Esophagus muscularis mucosa (tissue), 4 donors: ENCODE data around the gene CCR1. TPM values are rescaled to one million over a fixed set of nuclear protein-coding genes. Genes with fewer than 3 reads are reported as not detected.
"Not testable (repeated sequence)": the region's sequence is repeated elsewhere in the genome, so short reads cannot be mapped to it uniquely, and the experiment has no call there.

Experiments
- DNase-seq: peaks from one replicate; pipeline ENCODE4 v3.0.0-alpha.2; 2017; ENCODE audit errors: extremely low spot score
- H3K27ac ChIP-seq, 4 donors: fragments of 200-600 bp; sonication (generic); replicated peaks in 1 of 4; 1 replicate in 3 of 4; 2 replicates in 1 of 4; pipeline ENCODE4 v1.5.1; 2016 to 2019; ENCODE audit warnings: mild to moderate bottlenecking in 1 of 4
- H3K27me3 ChIP-seq, 4 donors: fragments of 200-600 bp; sonication (generic); one replicate each; pipeline versions ENCODE4 v1.5.1 to v1.6.0; 2016 to 2019
- H3K36me3 ChIP-seq, 4 donors: fragments of 200-600 bp; sonication (generic); one replicate each; pipeline ENCODE4 v1.5.1; 2016 to 2019
- H3K4me1 ChIP-seq, 4 donors: fragments of 200-600 bp; sonication (generic); one replicate each; pipeline ENCODE4 v1.5.1; 2016 to 2019
- H3K4me3 ChIP-seq, 4 donors: fragments of 200-600 bp; sonication (generic); 1 replicate in 2 of 4; 2 replicates in 2 of 4; pipeline ENCODE4 v1.5.1; 2016 to 2019; ENCODE audit warnings: mild to moderate bottlenecking in 4 of 4, moderate library complexity in 1 of 4
- H3K9me3 ChIP-seq, 4 donors: fragments of 200-600 bp; sonication (generic); 1 replicate in 3 of 4; 2 replicates in 1 of 4; pipeline ENCODE4 v1.5.1; 2016 to 2019
- EP300 ChIP-seq: sonication (generic); formaldehyde crosslinking; IDR thresholded peaks from one replicate; pipeline ENCODE4 v1.6.1; 2017; ENCODE audit warnings: antibody characterized with exemption
- POLR2A ChIP-seq: fragments of 450-650 bp; IDR thresholded peaks from one replicate; pipeline ENCODE4 v1.6.1; 2017; ENCODE audit warnings: antibody characterized with exemption, moderate library complexity, mild to moderate bottlenecking, low read depth
- POLR2AphosphoS5 ChIP-seq, 2 donors: sonication (generic); formaldehyde crosslinking; IDR thresholded peaks; one replicate each; pipeline ENCODE4 v1.6.1; 2017; ENCODE audit warnings: antibody characterized with exemption in 2 of 2
- WGBS: methylation state at CpG from one replicate; pipeline ENCODE4 v1.1.5; 2018; 5-methylcytosine and 5-hydroxymethylcytosine counted together
- intact Hi-C: fragments of 100-400 bp; cut with DNase I; formaldehyde crosslinking; loops from one replicate; pipeline ENCODE4 v1.15.1; 2023
- total RNA-seq, 4 donors: library from RNA; depleted of rRNA; stranded (reverse); fragments of >200 nt; gene quantifications; one replicate each; pipeline versions ENCODE4 v1.1.0 to v1.2.1, GENCODE V29; 2016
- TF ChIP-seq, protein P1 (sequence below), 3 experiments: fragments of 200-600 bp in 2 of 3; fragments of 450-650 bp in 1 of 3; sonication (generic) in 2 of 3; IDR thresholded peaks; one replicate each; pipeline ENCODE4 v1.5.1; 2017 to 2019; ENCODE audit warnings: antibody characterized with exemption in 3 of 3, mild to moderate bottlenecking in 2 of 3, moderate library complexity in 1 of 3

CCR1 gene
- total RNA-seq, 4 donors from 2014 or later, result 5.3 to 42.1 (median 6.5) TPM

DNA sequence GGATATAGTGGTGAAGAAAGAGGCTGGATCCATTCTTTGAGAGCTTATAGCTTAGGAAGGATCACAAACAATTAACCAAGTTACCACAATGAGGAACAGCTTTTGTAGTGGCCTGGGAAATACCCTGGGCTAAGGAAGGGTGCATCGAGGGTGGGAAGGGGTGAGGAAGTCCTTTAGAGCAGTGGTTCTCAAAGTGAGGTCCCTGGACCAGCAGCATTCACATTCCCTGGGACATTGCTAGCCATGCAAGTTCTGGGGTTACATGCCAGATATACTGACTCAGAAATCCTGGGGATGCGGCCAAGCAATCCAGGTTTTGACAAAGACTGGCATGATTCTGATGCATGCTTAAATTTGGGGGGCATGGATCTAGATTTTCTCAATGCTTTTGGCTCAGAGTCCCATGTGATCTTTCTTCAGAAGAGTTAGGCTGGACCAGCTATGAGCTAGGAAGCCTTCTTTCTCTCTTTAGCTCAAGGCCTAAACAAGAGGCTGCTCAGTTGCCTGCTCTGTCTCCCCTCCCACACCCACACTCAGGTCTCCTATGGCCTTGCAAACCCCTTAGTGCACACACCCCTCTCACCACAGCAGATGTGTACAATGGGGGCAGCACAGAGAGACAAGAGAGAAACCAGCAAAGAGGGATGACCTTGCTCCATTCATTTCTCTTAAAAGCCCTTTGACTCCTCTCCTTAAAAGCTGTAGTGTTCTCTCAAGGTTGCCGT, 1.8 kb upstream of the CCR1 start:
- TF ChIP-seq POLR2A (no peak), POLR2AphosphoS5 (IDR thresholded peaks at IDR 0.05) (no peak)
- TF ChIP-seq, protein P1, sequence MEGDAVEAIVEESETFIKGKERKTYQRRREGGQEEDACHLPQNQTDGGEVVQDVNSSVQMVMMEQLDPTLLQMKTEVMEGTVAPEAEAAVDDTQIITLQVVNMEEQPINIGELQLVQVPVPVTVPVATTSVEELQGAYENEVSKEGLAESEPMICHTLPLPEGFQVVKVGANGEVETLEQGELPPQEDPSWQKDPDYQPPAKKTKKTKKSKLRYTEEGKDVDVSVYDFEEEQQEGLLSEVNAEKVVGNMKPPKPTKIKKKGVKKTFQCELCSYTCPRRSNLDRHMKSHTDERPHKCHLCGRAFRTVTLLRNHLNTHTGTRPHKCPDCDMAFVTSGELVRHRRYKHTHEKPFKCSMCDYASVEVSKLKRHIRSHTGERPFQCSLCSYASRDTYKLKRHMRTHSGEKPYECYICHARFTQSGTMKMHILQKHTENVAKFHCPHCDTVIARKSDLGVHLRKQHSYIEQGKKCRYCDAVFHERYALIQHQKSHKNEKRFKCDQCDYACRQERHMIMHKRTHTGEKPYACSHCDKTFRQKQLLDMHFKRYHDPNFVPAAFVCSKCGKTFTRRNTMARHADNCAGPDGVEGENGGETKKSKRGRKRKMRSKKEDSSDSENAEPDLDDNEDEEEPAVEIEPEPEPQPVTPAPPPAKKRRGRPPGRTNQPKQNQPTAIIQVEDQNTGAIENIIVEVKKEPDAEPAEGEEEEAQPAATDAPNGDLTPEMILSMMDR (IDR thresholded peaks at IDR 0.05), result no peak
- WGBS, result 84% methylated on average over 3 of the region's 3 CpGs
- no peak overlapping the region for H3K4me3 ChIP-seq
- H3K27ac ChIP-seq, result no peak overlapping the region
- DNase-seq, result peak; percentile 84
- H3K9me3 ChIP-seq, result no peaks in the 10 kb centered on the region
- no peaks in the 10 kb centered on the region for H3K4me1 ChIP-seq
- H3K36me3 ChIP-seq, result no peaks in the 10 kb centered on the region
- intact Hi-C loops, result loop anchor here (10.0 kb wide), 1 partner anchor 165 kb away; the partner anchor contains the start of gene CCR5
- peaks cover 0 to 7% (median 0%) of the 10 kb centered on the region in 4 donors for H3K27me3 ChIP-seq

DNA sequence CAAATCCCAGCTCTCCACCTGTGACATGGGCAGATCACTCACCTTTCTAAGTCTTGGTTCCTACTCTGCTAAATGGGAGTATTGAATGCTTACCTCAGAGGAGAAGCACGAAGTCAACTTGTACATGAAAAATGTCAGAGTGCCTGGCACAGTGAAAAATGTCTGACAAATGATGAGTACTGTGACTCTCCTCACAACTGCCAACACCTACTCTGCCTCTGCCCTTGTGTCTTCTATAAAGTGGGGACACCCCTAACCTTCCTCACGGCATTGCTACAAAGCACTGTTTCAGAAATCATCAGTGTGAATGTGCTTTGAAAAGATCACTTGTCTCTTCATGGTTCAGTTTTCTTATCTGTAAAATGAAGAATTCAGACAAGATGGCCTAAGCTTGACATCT, 940 bp upstream of the CCR1 start:
- DNase-seq, result peak; percentile 47
- Histone ChIP-seq H3K9me3 (no peaks in the 10 kb centered on the region), H3K4me3 (no peak overlapping the region), H3K27me3 (no peaks in the 10 kb centered on the region), H3K4me1 (no peaks in the 10 kb centered on the region), H3K36me3 (no peaks in the 10 kb centered on the region), H3K27ac (no peak overlapping the region)
- intact Hi-C loops, result no loop called here
- 40% methylated on average over 2 of the region's 2 CpGs for WGBS
- TF ChIP-seq POLR2A (no peak), POLR2AphosphoS5 (IDR thresholded peaks at IDR 0.05) (no peak), EP300 (no peak)
- TF ChIP-seq, protein P1 (IDR thresholded peaks at IDR 0.05), result no peak

DNA sequence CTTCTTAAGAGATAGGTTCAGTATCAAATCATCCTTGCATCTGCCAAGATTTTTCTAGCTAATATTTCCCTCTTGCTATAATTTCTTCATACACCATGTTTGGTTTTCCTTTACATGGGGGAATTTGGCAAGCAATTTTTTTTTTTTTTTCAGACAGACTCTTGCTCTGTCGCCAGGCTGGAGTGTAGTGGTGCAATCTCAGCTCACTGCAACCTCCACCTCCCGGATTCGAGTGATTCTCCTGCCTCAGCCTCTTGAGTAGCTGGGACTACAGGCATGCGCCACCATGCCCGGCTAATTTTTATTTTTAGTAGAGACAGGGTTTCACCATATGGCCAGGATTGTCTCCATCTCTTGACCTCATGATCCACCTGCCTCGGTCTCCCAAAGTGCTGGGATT, 599 bp downstream of the CCR1 start:
- 79% methylated on average over 6 of the region's 6 CpGs for WGBS
- intact Hi-C loops, DNase-seq, H3K36me3 ChIP-seq, H3K27me3 ChIP-seq, H3K4me1 ChIP-seq, H3K9me3 ChIP-seq: not testable (repeated sequence)
- Histone ChIP-seq H3K27ac (peak overlapping the region; percentile 7 to 60 (median 34)), H3K4me3 (peak overlapping the region; percentile 28 to 42 (median 32))

DNA sequence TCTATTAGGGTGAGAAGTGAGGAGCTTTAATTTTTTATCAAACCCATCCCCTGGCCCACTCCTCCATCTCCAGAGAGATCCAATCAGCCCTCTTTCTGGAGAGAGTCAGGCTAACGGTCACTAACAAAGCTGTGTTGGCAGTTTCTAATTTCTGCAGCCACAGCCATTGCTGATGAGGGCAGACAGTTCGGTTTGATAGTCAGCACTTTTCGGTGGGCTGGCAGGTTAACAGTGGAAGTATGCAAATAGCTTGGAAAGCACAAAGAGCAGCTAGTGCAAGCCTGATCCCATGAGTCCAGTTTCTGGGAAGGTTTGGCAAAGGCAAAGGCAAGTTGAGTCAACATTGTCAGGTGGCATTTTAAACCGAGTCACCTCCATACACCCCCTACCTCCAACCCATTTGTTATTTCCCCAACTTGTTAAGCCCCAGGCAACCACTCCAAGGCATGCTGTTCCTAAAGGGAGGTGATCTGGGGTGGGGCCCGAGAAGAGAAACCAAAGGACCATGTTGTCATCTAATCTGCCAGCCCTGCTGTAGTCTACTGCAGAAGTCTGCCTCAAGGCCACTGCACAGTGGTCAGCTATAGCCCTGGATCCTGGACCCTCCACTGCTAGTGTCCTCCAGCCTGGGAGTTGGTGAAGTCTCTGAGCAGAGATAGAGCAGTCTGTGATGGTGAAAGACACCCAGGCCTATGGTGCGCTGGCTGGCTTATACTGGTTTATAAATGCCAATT, 1.7 kb downstream of the CCR1 start:
- DNase-seq, result peak; percentile 82
- Histone ChIP-seq H3K4me3 (peak overlapping the region; percentile 19 to 42 (median 32)), H3K27me3 (no peaks in the 10 kb centered on the region), H3K27ac (peak overlapping the region in 2 of 4 donors; percentile 3 to 7), H3K4me1 (no peaks in the 10 kb centered on the region), H3K36me3 (no peaks in the 10 kb centered on the region), H3K9me3 (no peaks in the 10 kb centered on the region)
- intact Hi-C loops, result no loop called here
- no peak for TF ChIP-seq POLR2AphosphoS5 (IDR thresholded peaks at IDR 0.05)
- no peak for TF ChIP-seq POLR2A
- TF ChIP-seq EP300, result no peak
- TF ChIP-seq, protein P1 (IDR thresholded peaks at IDR 0.05), result no peak
- 67% methylated on average over 6 of the region's 6 CpGs for WGBS

DNA sequence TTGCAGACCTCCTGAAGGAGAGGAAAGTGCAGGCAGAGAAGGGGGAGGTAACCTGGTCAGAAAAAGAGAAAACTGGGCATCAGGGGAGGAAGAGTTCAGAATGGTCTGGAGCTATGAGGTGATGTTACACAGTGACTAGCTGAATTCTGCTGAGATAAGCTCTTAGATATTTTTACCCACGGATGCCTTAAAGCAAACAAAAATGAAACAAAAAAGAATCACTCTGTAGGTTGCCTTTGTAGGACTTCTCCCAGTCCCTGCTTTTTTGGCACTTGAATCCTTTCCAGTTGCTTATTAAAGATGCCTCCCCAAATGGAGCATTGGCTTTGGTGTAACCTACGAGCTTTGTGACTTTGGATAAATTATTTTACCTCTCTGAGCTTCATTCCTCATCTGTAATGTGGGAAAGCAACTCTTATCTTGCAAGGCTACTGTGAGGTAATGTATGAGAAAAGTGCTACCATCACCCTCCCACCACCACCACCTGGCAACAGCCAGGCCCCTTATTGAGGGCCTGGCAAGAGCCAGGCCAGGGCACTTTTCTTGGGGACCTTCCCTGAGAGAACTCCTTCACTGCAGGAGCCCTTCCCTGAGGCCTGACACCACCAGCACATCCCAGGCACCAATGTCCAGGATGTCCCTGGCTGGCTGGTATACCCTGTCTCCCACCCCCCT, 2.7 kb downstream of the CCR1 start:
- WGBS, result 64% methylated on average over 2 of the region's 2 CpGs
- Histone ChIP-seq H3K27me3 (no peaks in the 10 kb centered on the region), H3K27ac (no peak overlapping the region), H3K9me3 (no peaks in the 10 kb centered on the region), H3K4me3 (no peak overlapping the region), H3K4me1 (no peaks in the 10 kb centered on the region), H3K36me3 (no peaks in the 10 kb centered on the region)
- no peak for DNase-seq
- TF ChIP-seq POLR2AphosphoS5 (IDR thresholded peaks at IDR 0.05) (no peak), POLR2A (no peak), EP300 (no peak)
- TF ChIP-seq, protein P1 (IDR thresholded peaks at IDR 0.05), result no peak
- intact Hi-C loops, result no loop called here
